H1 (cell line): ENCODE measurements around the gene MGAT4B.

Experiments
- BACH1 ChIP-seq: IDR thresholded peaks from 2 replicates; pipeline ENCODE4 v1.6.1; 2012; ENCODE audit warnings: low read length, improper control_type of control experiment
- CTCF ChIP-seq, 3 experiments: IDR thresholded peaks; 1 replicate in 2 of 3; 2 replicates in 1 of 3; pipeline versions ENCODE4 v1.5.1 to v1.6.1; 2011; ENCODE audit warnings: low read length in 3 of 3, mild to moderate bottlenecking in 3 of 3, inconsistent platforms in 2 of 3, low read depth in 1 of 3, moderate library complexity in 1 of 3; ENCODE audit not compliant: insufficient read depth in 1 of 3; ENCODE audit errors: control extremely low read depth in 1 of 3
- FOSL1 ChIP-seq: IDR thresholded peaks from 2 replicates; pipeline ENCODE4 v1.6.1; 2011; ENCODE audit warnings: mild to moderate bottlenecking, low read depth, low read length, moderate library complexity; ENCODE audit not compliant: insufficient read depth
- GTF2F1 ChIP-seq: IDR thresholded peaks from 2 replicates; pipeline ENCODE4 v1.6.1; 2012; ENCODE audit warnings: low read depth, low read length, improper control_type of control experiment, borderline replicate concordance
- MAX ChIP-seq: IDR thresholded peaks from 2 replicates; pipeline ENCODE4 v1.6.1; 2012; ENCODE audit warnings: inconsistent platforms
- POLR2AphosphoS5 ChIP-seq: IDR thresholded peaks from 2 replicates; pipeline ENCODE4 v1.6.1; 2011; ENCODE audit warnings: low read depth, low read length

DNA sequence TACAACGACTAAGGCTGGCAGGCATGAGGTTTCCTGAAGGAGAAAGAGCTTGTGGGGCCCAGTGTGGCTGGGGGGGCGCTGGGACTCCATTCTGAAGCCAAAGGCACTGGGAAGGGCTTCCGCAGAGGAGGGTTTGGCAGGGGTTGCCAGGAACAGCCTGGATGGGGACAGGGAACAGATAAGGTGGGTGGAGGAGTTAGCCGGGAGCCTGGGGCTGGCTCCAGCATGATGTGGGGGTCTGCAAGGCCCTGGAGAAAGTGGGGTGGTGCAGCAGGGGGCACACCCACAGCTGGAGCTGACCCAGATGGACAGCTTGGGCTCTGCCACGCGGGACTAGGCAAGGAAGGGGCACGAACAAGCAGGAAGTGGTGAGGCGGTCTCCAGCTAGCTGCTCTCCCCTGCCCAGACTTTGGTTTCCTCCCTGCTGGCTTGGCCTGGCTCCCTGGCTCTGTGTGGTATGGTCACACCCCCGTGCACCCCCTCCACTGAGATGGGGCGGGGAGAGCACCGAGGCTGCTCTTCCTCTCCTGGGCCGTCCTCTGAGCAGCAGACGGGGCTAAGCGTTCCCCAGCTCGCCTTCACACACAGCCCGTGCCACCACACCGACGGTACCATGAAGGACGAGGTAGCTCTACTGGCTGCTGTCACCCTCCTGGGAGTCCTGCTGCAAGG is 13.1 kb downstream of the MGAT4B start, which contains the start of gene LTC4S:
- TF ChIP-seq POLR2AphosphoS5 (no peak), CTCF (IDR thresholded peaks at IDR 0.05; ENCODE audit: control extremely low read depth in 1 of 3, insufficient read depth in 1 of 3, low read depth in 1 of 3, low read length in 3 of 3) (no peak), MAX (no peak), FOSL1 (no peak), BACH1 (no peak), GTF2F1 (no peak)
